HepG2 (cell line): Measurements from ENCODE around the gene TBC1D1. TPM values are rescaled to one million over a fixed set of nuclear protein-coding genes. Genes with fewer than 3 reads are reported as not detected.

Source experiments
- ARNT ChIP-seq: fragments of 450-650 bp; IDR thresholded peaks from 2 replicates; pipeline ENCODE4 v1.6.1; 2017
- ATF7-NPFF ChIP-seq: sonication (generic); formaldehyde crosslinking; IDR thresholded peaks from 2 replicates; pipeline ENCODE4 v1.8.1; 2023; ENCODE audit warnings: mild to moderate bottlenecking, low read depth, missing genetic modification reagents, moderate library complexity
- BHLHE40 ChIP-seq: IDR thresholded peaks from 2 replicates; pipeline ENCODE4 v1.6.1; 2011; ENCODE audit warnings: low read length, improper control_type of control experiment
- CAMTA2 ChIP-seq: sonication (generic); formaldehyde crosslinking; IDR thresholded peaks from 2 replicates; pipeline ENCODE4 v1.4.0; 2020; ENCODE audit warnings: mild to moderate bottlenecking, missing genetic modification reagents, borderline replicate concordance
- EHMT2 ChIP-seq: fragments of 200-600 bp; sonication (generic); IDR thresholded peaks from 2 replicates; pipeline ENCODE4 v1.7.0; 2017; ENCODE audit warnings: antibody characterized with exemption, low read depth, low read length, borderline replicate concordance
- HHEX ChIP-seq: IDR thresholded peaks from 2 replicates; pipeline ENCODE4 v1.6.1; 2016; ENCODE audit warnings: control low read depth
- KAT2B ChIP-seq: fragments of 150-350 bp; IDR thresholded peaks from 2 replicates; pipeline ENCODE4 v1.6.1; 2014; ENCODE audit warnings: low read depth, low read length, borderline replicate concordance
- MBD4 ChIP-seq: IDR thresholded peaks from 2 replicates; pipeline ENCODE4 v1.6.1; 2012; ENCODE audit warnings: low read length, inconsistent platforms, borderline replicate concordance
- MED1 ChIP-seq: sonication (generic); formaldehyde crosslinking; IDR thresholded peaks from 2 replicates; pipeline ENCODE4 v1.4.0; 2020; ENCODE audit warnings: missing genetic modification reagents
- MIXL1 ChIP-seq: IDR thresholded peaks from 2 replicates; pipeline ENCODE4 v1.6.1; 2016
- MLX ChIP-seq: IDR thresholded peaks from 2 replicates; pipeline ENCODE4 v1.6.1; 2016
- RNF2 ChIP-seq: fragments of 450-650 bp; conservative IDR thresholded peaks from 2 replicates; pipeline ENCODE4 v1.6.1; 2016; ENCODE audit warnings: low read depth
- SKI ChIP-seq: fragments of 450-650 bp; IDR thresholded peaks from one replicate; pipeline ENCODE4 v1.6.1; 2018; ENCODE audit warnings: mild to moderate bottlenecking; ENCODE audit not compliant: partially characterized antibody
- TCF7L2 ChIP-seq: IDR thresholded peaks from 2 replicates; pipeline ENCODE4 v1.6.1; 2011; ENCODE audit warnings: mild to moderate bottlenecking, low read depth, low read length, moderate library complexity
- WIZ ChIP-seq: sonication (generic); formaldehyde crosslinking; IDR thresholded peaks from 2 replicates; pipeline ENCODE4 v1.5.1; 2020; ENCODE audit warnings: mild to moderate bottlenecking, missing genetic modification reagents
- ZMYM2 ChIP-seq: sonication (generic); formaldehyde crosslinking; IDR thresholded peaks from 2 replicates; pipeline ENCODE4 v1.8.0; 2022; ENCODE audit warnings: mild to moderate bottlenecking, missing genetic modification reagents
- ZNF337 ChIP-seq: sonication (generic); formaldehyde crosslinking; IDR thresholded peaks from 2 replicates; pipeline ENCODE4 v1.5.1; 2020; ENCODE audit warnings: missing genetic modification reagents, low read depth, mild to moderate bottlenecking, borderline replicate concordance
- ZNF432 ChIP-seq: sonication (generic); formaldehyde crosslinking; IDR thresholded peaks from 2 replicates; pipeline ENCODE4 v1.5.0; 2020; ENCODE audit warnings: missing genetic modification reagents, mild to moderate bottlenecking, borderline replicate concordance
- ZNF574 ChIP-seq: sonication (generic); formaldehyde crosslinking; IDR thresholded peaks from 2 replicates; pipeline ENCODE4 v1.4.0; 2020; ENCODE audit warnings: missing genetic modification reagents
- ZNF607 ChIP-seq: sonication (generic); formaldehyde crosslinking; IDR thresholded peaks from 2 replicates; pipeline ENCODE4 v1.5.1; 2020; ENCODE audit warnings: missing genetic modification reagents, mild to moderate bottlenecking, borderline replicate concordance
- ZNF619 ChIP-seq: sonication (generic); formaldehyde crosslinking; IDR thresholded peaks from 2 replicates; pipeline ENCODE4 v1.4.0; 2020; ENCODE audit warnings: mild to moderate bottlenecking, missing genetic modification reagents
- ZNF652 ChIP-seq: IDR thresholded peaks from 2 replicates; pipeline ENCODE4 v1.6.1; 2016; ENCODE audit warnings: low read depth, borderline replicate concordance
- ZNF7 ChIP-seq: IDR thresholded peaks from 2 replicates; pipeline ENCODE4 v1.6.1; 2016; ENCODE audit warnings: missing biosample characterization, missing genetic modification reagents
- polyA plus RNA-seq, 8 experiments: library from polyadenylated mRNA; depleted of rRNA in 3 of 8; stranded (reverse) in 7 of 8; unstranded in 1 of 8; fragments of >200 nt; fragmentation: Illumina TruSeq in 4 of 8; extraction: Trizol in 4 of 8; gene quantifications; 2 replicates each; pipeline versions ENCODE4 v1.2.1 to v1.2.3, GENCODE V29; 2011 to 2016; ENCODE audit warnings: low read depth in 4 of 8, missing spikeins in 1 of 8, mixed read lengths in 1 of 8; ENCODE audit not compliant: insufficient read depth in 1 of 8
- total RNA-seq, 5 experiments: library from RNA; depleted of rRNA; stranded (reverse); fragments of >200 nt; fragmentation: Illumina TruSeq; extraction: Trizol; gene quantifications; 2 replicates each; pipeline ENCODE4 v1.2.3, GENCODE V29; 2016; ENCODE audit warnings: low read depth in 1 of 5
- TF ChIP-seq, protein P1 (sequence below): IDR thresholded peaks from 2 replicates; pipeline ENCODE4 v1.6.1; 2016; ENCODE audit warnings: missing compliant biosample characterization, missing genetic modification reagents, borderline replicate concordance
- TF ChIP-seq, protein P2 (sequence below): sonication (generic); formaldehyde crosslinking; IDR thresholded peaks from 2 replicates; pipeline ENCODE4 v1.4.0; 2020; ENCODE audit warnings: missing genetic modification reagents, mild to moderate bottlenecking, borderline replicate concordance

The TBC1D1 gene
- total and polyA plus RNA-seq, 2 of the 13 experiments (the other 11 are each of a cell fraction or from before 2014, with no cell fraction given), result 37.3 to 62.8 TPM

GRCh38 chr4:38077791-38078489 is 187.1 kb downstream of the TBC1D1 start (continued):
- TF ChIP-seq, protein P1, sequence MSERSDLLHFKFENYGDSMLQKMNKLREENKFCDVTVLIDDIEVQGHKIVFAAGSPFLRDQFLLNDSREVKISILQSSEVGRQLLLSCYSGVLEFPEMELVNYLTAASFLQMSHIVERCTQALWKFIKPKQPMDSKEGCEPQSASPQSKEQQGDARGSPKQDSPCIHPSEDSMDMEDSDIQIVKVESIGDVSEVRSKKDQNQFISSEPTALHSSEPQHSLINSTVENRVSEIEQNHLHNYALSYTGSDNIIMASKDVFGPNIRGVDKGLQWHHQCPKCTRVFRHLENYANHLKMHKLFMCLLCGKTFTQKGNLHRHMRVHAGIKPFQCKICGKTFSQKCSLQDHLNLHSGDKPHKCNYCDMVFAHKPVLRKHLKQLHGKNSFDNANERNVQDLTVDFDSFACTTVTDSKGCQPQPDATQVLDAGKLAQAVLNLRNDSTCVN (CRISPR knock-in tag), result peak; percentile 73; the same call in 1 of the 2 replicates
- TF ChIP-seq SKI (peak; percentile 86), EHMT2 (no peak), ZNF607 (peak; percentile 61; the same call in 1 of the 2 replicates), ZMYM2 (no peak), MBD4 (0 out of 2 replicates have a peak, but pooled peaks have one; percentile 66), ZNF432 (no peak), ZNF619 (CRISPR knock-in tag) (no peak), MED1 (peak; percentile 98), ZNF652 (peak; percentile 20; the same call in 1 of the 2 replicates), BHLHE40 (no peak), HHEX (CRISPR knock-in tag) (no peak), MIXL1 (CRISPR knock-in tag) (peak; percentile 56; the same call in 1 of the 2 replicates), RNF2 (no peak), CAMTA2 (CRISPR knock-in tag) (no peak), ZNF337 (CRISPR knock-in tag) (no peak), ZNF574 (CRISPR knock-in tag) (peak; percentile 55), TCF7L2 (peak; percentile 93), MLX (CRISPR knock-in tag) (0 out of 2 replicates have a peak, but pooled peaks have one; percentile 39), ARNT (no peak), WIZ (CRISPR knock-in tag) (no peak), ZNF7 (CRISPR knock-in tag) (0 out of 2 replicates have a peak, but pooled peaks have one; percentile 52), ATF7-NPFF (CRISPR knock-in tag) (no peak), KAT2B (no peak)
- TF ChIP-seq, protein P2, sequence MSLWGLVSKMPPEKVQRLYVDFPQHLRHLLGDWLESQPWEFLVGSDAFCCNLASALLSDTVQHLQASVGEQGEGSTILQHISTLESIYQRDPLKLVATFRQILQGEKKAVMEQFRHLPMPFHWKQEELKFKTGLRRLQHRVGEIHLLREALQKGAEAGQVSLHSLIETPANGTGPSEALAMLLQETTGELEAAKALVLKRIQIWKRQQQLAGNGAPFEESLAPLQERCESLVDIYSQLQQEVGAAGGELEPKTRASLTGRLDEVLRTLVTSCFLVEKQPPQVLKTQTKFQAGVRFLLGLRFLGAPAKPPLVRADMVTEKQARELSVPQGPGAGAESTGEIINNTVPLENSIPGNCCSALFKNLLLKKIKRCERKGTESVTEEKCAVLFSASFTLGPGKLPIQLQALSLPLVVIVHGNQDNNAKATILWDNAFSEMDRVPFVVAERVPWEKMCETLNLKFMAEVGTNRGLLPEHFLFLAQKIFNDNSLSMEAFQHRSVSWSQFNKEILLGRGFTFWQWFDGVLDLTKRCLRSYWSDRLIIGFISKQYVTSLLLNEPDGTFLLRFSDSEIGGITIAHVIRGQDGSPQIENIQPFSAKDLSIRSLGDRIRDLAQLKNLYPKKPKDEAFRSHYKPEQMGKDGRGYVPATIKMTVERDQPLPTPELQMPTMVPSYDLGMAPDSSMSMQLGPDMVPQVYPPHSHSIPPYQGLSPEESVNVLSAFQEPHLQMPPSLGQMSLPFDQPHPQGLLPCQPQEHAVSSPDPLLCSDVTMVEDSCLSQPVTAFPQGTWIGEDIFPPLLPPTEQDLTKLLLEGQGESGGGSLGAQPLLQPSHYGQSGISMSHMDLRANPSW (CRISPR knock-in tag), result peak; percentile 37; the same call in 1 of the 2 replicates
